Mammary epithelial cell (primary cell): ENCODE measurements around the gene PPFIBP1.

Experiments
- EZH2 ChIP-seq: IDR thresholded peaks from 2 replicates; pipeline ENCODE4 v1.6.1; 2012; ENCODE audit warnings: low read length, inconsistent platforms, borderline replicate concordance
- TF ChIP-seq, protein P1 (sequence below), 2 donors: IDR thresholded peaks in 1 of 2; conservative IDR thresholded peaks in 1 of 2; 2 replicates each; pipeline ENCODE4 v1.5.1; 2011 to 2012; ENCODE audit warnings: inconsistent platforms in 2 of 2, low read length in 2 of 2, mild to moderate bottlenecking in 2 of 2, control low read depth in 1 of 2, low read depth in 1 of 2; ENCODE audit not compliant: insufficient read depth in 1 of 2; ENCODE audit errors: extremely low read depth in 1 of 2

DNA sequence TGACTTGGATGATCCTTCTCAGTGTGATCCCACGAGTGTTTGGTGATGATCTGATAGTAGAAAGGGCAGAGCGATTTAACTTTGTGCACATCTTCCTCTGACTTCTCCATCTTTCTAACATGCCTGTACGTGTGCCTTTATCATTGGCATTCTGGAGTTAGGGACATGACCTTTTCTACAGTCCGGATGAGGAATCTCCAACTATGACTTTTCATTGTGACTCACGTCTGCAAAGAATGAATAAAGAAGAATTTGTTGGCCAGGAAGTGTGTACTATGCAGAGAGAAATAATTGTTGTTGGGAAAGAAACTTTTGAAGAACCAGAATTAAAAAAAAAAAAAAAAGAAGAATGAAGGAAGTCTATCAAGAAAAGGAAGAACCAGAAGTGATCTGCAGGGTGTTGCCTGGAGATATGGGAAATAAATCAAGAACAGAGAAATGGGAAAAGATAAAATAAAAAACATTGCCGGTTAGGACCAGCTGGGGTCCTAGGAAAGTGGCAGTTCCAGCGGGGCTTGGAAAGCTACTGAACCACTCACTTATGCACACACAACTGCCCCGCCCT lies 25.3 kb downstream of the PPFIBP1 start:
- TF ChIP-seq, protein P1, sequence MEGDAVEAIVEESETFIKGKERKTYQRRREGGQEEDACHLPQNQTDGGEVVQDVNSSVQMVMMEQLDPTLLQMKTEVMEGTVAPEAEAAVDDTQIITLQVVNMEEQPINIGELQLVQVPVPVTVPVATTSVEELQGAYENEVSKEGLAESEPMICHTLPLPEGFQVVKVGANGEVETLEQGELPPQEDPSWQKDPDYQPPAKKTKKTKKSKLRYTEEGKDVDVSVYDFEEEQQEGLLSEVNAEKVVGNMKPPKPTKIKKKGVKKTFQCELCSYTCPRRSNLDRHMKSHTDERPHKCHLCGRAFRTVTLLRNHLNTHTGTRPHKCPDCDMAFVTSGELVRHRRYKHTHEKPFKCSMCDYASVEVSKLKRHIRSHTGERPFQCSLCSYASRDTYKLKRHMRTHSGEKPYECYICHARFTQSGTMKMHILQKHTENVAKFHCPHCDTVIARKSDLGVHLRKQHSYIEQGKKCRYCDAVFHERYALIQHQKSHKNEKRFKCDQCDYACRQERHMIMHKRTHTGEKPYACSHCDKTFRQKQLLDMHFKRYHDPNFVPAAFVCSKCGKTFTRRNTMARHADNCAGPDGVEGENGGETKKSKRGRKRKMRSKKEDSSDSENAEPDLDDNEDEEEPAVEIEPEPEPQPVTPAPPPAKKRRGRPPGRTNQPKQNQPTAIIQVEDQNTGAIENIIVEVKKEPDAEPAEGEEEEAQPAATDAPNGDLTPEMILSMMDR (conservative IDR thresholded peaks at IDR 0.05 in 1 of 2, IDR thresholded peaks at IDR 0.05 in 1 of 2; ENCODE audit: extremely low read depth in 1 of 2, insufficient read depth in 1 of 2, low read depth in 1 of 2, low read length in 2 of 2), result no peak
- TF ChIP-seq EZH2, result no peak
